Neural cell (in vitro differentiated cells): ENCODE measurements around the gene ATP8B1.

Experiments
- MXI1 ChIP-seq: fragments of 450-650 bp; conservative IDR thresholded peaks from 2 replicates; pipeline ENCODE4 v1.6.1; 2014; ENCODE audit warnings: antibody characterized with exemption, mild to moderate bottlenecking; ENCODE audit not compliant: poor library complexity, severe bottlenecking
- POLR2AphosphoS5 ChIP-seq: IDR thresholded peaks from 2 replicates; pipeline ENCODE4 v1.6.1; 2012
- SMC3 ChIP-seq: fragments of 450-650 bp; conservative IDR thresholded peaks from 2 replicates; pipeline ENCODE4 v1.6.1; 2014; ENCODE audit warnings: antibody characterized with exemption, mild to moderate bottlenecking, moderate library complexity; ENCODE audit not compliant: poor library complexity
- TF ChIP-seq, protein P1 (sequence below): fragments of 450-650 bp; IDR thresholded peaks from 2 replicates; pipeline ENCODE4 v1.5.1; 2014; ENCODE audit warnings: antibody characterized with exemption, mild to moderate bottlenecking, moderate library complexity; ENCODE audit not compliant: poor library complexity, severe bottlenecking

DNA sequence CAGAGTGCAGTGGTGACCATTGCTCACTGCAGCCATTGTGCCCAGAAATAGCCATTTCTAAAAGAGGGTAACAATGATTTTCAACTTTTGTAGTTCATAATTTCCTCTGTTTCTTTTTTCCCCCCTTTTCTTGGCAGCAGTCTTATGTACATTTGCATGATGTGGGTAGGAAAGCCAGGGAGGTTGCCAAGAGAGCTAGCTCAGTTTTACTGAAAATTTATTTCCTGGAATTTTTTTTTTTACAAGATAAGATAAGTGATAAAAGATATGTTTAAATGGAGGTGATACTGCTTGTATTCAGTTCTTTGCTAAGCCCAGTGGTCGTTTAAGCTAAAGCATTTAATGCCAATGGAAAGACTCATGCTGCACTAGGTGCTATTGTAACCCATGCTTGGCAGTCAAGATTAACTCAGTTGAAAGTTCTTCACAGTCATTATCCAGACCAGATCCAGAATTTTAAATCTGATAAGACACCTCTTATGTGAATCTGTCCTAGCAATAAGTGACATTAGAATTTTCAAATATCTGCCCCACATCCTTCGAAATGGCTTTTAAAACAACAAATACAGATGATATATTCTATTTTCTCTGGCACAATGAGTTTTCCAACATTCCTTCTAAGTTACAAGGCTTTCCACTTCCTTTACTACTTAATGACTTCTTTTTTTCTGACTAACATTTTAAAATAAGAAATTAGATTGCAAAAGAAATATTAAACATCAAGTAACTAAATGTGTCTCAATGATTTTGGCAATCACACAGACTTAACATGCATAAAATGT is 4.4 kb upstream of the ATP8B1 start:
- TF ChIP-seq, protein P1, sequence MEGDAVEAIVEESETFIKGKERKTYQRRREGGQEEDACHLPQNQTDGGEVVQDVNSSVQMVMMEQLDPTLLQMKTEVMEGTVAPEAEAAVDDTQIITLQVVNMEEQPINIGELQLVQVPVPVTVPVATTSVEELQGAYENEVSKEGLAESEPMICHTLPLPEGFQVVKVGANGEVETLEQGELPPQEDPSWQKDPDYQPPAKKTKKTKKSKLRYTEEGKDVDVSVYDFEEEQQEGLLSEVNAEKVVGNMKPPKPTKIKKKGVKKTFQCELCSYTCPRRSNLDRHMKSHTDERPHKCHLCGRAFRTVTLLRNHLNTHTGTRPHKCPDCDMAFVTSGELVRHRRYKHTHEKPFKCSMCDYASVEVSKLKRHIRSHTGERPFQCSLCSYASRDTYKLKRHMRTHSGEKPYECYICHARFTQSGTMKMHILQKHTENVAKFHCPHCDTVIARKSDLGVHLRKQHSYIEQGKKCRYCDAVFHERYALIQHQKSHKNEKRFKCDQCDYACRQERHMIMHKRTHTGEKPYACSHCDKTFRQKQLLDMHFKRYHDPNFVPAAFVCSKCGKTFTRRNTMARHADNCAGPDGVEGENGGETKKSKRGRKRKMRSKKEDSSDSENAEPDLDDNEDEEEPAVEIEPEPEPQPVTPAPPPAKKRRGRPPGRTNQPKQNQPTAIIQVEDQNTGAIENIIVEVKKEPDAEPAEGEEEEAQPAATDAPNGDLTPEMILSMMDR: no peak
- TF ChIP-seq SMC3 (no peak), MXI1 (no peak), POLR2AphosphoS5 (no peak)
